HCT116 (cell line): ENCODE measurements around the gene PGAP3.

Experiments used
- CBX3 ChIP-seq: IDR thresholded peaks from 2 replicates; pipeline ENCODE4 v1.6.1; 2012; ENCODE audit warnings: low read depth
- CTCF ChIP-seq, 3 experiments: fragments of 200-600 bp in 1 of 3; sonication (generic) in 1 of 3; IDR thresholded peaks in 2 of 3; conservative IDR thresholded peaks in 1 of 3; 2 replicates each; pipeline ENCODE4 v1.5.1; 2012 to 2017; ENCODE audit warnings: low read depth in 2 of 3, low read length in 2 of 3, antibody characterized with exemption in 1 of 3, borderline replicate concordance in 1 of 3, control low read depth in 1 of 3, mild to moderate bottlenecking in 1 of 3, mixed read lengths in 1 of 3, mixed run types in 1 of 3, moderate library complexity in 1 of 3; ENCODE audit not compliant: insufficient read depth in 1 of 3
- POLR2A ChIP-seq: IDR thresholded peaks from 2 replicates; pipeline ENCODE4 v1.7.0; 2011; ENCODE audit warnings: borderline replicate concordance; ENCODE audit not compliant: insufficient read depth, insufficient read length; ENCODE audit errors: extremely low read depth
- POLR2AphosphoS5 ChIP-seq: IDR thresholded peaks from 2 replicates; pipeline ENCODE4 v1.6.1; 2011; ENCODE audit warnings: mild to moderate bottlenecking, low read depth, low read length, moderate library complexity
- SP1 ChIP-seq: IDR thresholded peaks from 2 replicates; pipeline ENCODE4 v1.6.1; 2012; ENCODE audit warnings: low read depth
- ZBTB33 ChIP-seq: IDR thresholded peaks from 2 replicates; pipeline ENCODE4 v1.6.1; 2011; ENCODE audit warnings: mild to moderate bottlenecking, low read length, moderate library complexity; ENCODE audit not compliant: insufficient replicate concordance; ENCODE audit errors: extremely low read depth
- ZFX ChIP-seq: fragments of 450-650 bp; IDR thresholded peaks from 2 replicates; pipeline ENCODE4 v1.6.1; 2017

GRCh38 chr17:39636587-39636926 is 51.3 kb downstream of the PGAP3 start:
- TF ChIP-seq CBX3 (no peak), CTCF (IDR thresholded peaks at IDR 0.05 in 2 of 3, conservative IDR thresholded peaks at IDR 0.05 in 1 of 3; ENCODE audit: borderline replicate concordance in 1 of 3, insufficient read depth in 1 of 3, low read depth in 2 of 3, low read length in 2 of 3) (no peak), POLR2A (no peak), ZBTB33 (no peak), POLR2AphosphoS5 (no peak), SP1 (no peak), ZFX (no peak)
